NCI-H1105 treated with DMSO at 0.1 percent for 48 hours (cell line): ENCODE data around the gene NEK9.
"Not testable (repeated sequence)": the region's sequence is repeated elsewhere in the genome, so short reads cannot be mapped to it uniquely, and the experiment has no call there.

ENCODE experiments used
- DNase-seq: peaks from one replicate; lab custom pipeline; 2025; lab: John Stamatoyannopoulos, UW

NEK9 gene

DNA sequence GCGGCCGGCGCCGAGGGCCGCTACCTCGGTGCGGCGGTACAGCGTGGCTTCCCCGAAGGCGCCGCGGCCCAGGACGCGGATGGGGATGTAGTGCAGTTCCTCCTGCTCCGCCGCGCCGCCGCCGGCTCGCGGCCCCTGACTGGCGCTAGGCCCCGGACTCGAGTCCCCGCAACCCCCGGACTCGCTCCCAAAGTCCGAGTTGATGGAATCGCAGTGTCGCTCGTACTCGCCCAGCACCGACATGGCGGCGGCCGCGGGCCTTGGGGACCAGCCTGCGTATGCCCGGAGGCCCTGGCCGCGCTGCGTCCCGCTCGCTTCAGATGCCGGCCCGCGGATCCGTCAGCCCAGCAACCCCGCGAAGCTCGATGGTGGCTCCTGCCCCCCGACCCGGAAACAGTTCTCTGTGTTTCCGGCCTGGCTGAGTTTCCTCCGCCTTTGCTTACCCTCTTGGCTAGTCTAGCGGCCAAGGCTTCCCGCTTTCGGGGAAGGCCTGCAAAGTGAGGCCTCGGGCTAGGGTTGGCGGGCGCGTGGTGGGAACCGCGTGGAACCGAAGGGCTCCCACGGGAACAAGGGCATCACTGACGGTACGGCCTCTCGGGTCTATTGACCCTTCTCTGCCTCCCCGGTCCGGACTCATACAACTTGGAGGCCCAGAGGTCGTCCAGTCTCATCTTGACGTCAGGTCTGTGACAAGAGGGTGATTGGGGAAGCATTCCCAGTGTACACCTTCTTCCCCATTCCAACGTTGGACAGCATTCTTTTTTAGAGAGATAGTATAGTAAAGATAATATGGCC, at the start of gene NEK9:
Gene NEK9, minus strand, starts transcription at position 370 of the 795 bp plus-strand sequence. Its CDS starts 127 bp downstream, at position 243.
- DNase-seq, result peak; percentile 86

DNA sequence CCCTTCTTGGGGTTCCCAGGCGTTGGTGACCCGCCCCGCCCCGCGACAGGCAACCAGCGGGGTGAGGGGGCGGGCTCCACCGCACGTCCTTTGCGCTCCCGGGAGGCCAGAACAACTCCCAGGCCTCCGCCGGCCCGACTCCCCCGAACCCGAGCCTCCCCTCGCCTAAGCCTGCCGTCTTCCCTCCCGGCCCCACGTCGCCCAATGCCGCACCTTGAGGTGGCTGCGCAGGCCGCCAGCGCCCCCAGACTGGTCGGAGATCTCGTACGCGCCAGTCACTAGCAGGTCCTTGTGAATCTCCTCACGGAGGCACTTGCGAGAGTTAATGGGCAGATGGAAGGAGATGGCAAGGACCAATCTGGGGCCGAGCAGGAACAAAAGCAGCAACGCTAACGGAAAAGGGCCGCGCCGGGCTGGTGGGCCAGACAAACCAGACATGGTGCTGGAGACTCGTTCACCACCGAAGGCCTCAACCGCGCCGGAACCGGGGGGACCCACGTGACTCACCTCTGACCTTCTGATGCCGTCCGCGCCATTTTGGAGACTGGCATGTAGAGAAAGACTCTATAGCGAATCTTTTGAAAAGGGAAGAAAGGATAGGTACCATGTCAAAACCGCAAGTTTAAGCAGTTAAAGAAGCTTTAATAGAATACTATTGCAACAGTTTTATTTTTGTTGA, 49.4 kb upstream of the NEK9 start, which contains the start of gene TMED10:
Gene TMED10, minus strand, starts transcription at position 471 of the 679 bp plus-strand sequence. Its CDS starts 33 bp downstream, at position 438.
- peak; percentile 97 for DNase-seq

DNA sequence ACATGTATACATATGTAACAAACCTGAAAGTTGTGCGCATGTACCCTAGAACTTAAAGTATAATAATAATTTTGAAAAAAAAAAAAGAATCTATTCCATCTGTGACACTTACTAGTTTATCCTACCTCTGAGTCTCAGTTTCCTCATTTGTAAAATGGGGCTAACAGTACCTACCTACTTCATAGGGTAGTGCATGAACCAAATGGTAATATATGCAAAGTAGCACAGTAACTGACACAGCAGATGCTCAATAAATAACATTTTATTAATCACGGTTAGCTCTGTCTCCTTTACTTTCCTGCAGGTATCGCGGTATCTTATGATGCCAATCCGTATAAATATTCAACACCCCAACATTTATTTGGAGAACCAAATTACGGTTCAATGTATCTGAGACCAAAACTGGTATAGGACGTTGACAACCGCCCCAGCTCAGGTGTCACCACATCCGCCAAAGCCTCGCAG, 48.9 kb upstream of the NEK9 start:
- no peak for DNase-seq

DNA sequence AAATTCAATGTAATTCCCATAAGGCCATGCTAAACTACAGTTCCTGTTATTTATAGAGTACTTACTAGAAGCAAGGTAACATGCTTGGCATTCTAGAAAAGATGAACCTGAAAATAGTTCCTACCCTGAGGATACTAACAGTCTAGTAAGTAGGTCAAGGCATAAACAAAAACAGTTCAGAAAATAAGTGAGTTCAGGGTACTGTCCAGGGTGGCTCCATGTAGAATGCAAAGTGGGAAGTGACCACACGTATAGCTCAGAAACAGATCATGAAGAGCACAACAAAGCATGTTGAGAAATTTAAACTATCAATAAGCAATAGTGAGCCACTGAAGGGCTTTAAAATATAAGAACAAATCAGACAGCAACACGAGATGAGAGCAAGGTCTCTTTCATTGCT, 47.2 kb upstream of the NEK9 start:
- no peak for DNase-seq

DNA sequence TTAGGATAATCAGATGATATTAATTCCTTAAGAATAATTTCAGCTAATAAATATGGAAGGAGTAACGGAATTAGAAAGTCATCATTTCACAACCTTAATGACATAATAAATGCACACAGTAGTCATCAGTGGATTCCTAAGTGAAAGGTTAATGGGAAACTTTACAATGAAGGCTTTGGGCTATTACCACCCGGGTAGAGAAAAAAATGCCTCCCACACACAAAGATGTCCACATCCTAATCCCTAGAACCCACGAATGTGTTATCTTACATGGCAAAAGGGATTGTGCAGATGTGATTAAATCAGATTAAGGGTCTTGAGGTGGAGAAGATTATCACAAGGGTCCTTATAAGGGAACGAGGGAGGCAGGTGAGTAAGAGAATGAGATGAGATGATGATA, 43.9 kb upstream of the NEK9 start:
- no peak for DNase-seq

- no peak for DNase-seq
These were observed 41.9 kb upstream of the NEK9 start for GRCh38 chr14:75168586-75169335.

DNA sequence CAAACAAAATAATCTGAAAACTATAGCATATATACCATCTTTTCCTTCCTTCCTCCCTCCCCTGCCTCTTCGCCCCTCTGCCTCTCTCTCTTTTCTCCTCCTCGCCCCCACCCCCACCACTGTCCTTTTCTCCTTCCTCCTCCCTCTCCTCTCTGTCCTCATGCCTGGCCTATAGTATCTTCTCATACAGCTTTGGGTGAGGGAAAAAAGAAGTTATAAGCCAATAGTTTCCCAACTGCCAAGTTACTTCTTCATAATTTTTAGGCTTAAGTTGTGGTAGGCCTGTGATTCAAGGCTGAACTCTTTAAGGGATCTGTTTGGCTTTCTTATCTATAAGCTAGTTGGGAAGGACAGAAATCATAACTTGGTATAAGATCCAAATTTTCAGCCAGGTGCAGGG, 40.5 kb upstream of the NEK9 start:
- DNase-seq, result no peak

GRCh38 chr14:75165586-75166391, 38.9 kb upstream of the NEK9 start:
- no peak for DNase-seq

GRCh38 chr14:75164809-75165208, 38.0 kb upstream of the NEK9 start:
- no peak for DNase-seq

- no peak for DNase-seq
These were observed 36.8 kb upstream of the NEK9 start for GRCh38 chr14:75163677-75164076.

GRCh38 chr14:75162631-75163030, 35.8 kb upstream of the NEK9 start:
- no peak for DNase-seq

DNA sequence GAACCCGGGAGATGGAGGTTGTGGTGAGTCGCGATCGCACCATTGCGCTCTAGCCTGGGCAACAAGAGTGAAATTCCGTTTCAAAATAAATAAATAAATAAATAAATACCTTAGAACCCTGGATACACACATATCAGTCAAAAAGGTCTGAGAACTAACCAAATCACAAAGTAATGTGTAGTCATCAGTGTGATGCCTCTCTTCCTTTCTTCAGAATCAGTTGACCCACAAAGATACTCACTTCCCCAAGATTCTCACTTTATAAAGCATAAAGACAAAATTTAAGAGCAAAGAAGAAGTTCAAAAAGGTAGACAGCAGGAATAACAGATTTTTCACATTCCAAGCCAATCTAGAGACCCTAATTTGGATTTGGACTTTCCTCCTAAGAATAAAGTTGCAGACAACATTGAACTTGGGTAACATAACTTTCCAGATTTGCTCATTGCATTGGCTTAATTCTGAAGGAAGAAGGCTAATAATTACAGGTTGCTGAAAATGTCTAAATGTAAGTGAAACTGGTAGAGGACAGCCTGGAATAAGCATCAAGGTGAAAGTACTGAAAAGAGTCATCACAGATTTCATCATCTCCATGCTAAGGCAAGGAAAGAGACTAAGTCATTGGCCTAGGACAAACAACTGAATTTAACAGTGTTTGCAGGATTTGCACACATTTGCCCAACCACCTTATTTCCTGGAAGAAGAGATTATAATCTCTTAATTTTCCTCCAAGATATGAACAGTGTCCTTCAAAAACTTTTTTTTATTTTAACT, 32.2 kb upstream of the NEK9 start:
- no peak for DNase-seq

- no peak for DNase-seq
These were observed 30.1 kb upstream of the NEK9 start for GRCh38 chr14:75156901-75157300.

GRCh38 chr14:75156111-75156510, 29.3 kb upstream of the NEK9 start:
- DNase-seq, result no peak

DNA sequence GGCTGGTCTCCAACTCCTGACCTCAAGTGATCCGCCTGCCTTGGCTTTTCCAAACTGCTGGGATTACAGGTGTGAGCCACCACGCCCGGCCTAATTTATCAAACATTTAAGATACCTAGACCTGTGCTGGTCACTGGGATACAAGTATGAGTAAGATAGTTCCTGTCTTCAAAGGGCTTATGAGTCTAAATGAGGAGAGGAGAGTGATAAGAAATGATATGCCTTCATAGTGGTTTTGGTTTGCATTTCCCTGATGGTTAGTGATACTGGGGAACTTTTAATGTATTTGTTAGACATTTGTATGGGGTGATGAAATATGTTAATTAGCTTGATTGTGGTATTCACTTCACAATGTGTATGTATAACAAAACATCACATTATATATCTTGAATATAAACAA, 28.3 kb upstream of the NEK9 start:
- no peak for DNase-seq

DNA sequence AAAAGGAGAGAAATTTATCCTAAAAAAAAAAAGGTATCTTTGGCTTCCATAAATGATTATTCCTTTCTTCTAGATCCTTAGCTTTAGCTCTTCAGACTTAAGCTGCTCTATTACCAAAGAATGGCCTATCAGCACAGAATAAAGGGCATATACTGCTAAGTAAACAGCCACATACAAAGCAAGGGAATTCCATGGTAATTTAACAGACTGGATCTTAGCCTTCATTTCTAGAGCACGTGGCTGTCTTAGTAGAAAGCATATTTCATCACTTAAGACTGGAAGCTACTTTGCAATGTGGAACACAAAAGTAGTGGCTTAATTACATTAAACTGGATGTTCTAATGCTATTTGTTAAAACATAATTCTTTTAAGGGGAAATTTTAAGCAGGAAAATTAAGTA, 26.4 kb upstream of the NEK9 start:
- DNase-seq, result no peak

DNA sequence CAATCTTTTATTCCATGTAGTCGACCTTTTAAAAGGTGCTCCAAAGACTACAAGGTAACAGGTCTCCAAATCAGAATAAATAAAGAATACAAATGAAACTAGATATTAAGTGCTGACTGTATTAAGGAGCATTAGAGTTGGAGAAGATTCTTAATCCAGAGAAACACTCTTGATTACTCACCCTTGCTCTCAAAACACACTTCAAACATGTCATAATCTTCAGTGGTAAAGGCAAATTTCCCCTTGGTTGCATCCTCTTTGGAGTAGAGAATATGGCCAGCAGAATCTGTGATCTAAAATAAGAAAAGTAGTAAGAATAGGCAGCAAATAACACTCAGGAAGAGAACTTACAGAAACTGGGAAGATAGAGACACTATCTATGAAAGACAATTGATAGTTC, 25.0 kb upstream of the NEK9 start:
- DNase-seq, result no peak

DNA sequence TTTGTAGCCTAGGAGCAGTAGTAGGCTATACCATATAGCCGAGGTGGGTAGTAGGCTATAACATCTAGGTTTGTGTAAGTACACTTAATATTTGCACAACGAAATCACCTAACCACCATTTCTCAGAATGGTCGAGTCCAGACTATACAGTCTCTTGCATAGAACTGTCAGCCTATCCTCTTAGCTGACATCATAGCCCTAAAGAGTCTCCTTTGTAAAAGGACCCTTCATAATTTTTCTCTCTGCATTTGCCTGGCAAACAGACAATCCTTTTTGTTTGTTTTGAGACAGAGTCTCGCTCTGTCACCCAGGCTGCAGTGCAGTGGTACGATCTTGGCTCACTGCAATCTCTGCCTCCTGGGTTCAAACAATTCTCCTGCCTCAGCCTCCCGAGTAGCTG, 23.8 kb upstream of the NEK9 start:
- DNase-seq, result not testable (repeated sequence)

GRCh38 chr14:75150150-75150549, 23.3 kb upstream of the NEK9 start:
- no peak for DNase-seq

- no peak for DNase-seq
These were observed 20.7 kb upstream of the NEK9 start for GRCh38 chr14:75147423-75148071.
